Stimulated activated CD8-positive, alpha-beta memory T cell treated with anti-CD3 and anti-CD28 coated beads, Interleukin-15, amount 100 ng/mL, for 24 hours (primary cell): ENCODE measurements around the gene CTNNA2.

Experiments
- DNase-seq: peaks from one replicate; pipeline ENCODE4 v3.0.0-alpha.2; 2020; ENCODE audit warnings: low read depth

The CTNNA2 gene

DNA sequence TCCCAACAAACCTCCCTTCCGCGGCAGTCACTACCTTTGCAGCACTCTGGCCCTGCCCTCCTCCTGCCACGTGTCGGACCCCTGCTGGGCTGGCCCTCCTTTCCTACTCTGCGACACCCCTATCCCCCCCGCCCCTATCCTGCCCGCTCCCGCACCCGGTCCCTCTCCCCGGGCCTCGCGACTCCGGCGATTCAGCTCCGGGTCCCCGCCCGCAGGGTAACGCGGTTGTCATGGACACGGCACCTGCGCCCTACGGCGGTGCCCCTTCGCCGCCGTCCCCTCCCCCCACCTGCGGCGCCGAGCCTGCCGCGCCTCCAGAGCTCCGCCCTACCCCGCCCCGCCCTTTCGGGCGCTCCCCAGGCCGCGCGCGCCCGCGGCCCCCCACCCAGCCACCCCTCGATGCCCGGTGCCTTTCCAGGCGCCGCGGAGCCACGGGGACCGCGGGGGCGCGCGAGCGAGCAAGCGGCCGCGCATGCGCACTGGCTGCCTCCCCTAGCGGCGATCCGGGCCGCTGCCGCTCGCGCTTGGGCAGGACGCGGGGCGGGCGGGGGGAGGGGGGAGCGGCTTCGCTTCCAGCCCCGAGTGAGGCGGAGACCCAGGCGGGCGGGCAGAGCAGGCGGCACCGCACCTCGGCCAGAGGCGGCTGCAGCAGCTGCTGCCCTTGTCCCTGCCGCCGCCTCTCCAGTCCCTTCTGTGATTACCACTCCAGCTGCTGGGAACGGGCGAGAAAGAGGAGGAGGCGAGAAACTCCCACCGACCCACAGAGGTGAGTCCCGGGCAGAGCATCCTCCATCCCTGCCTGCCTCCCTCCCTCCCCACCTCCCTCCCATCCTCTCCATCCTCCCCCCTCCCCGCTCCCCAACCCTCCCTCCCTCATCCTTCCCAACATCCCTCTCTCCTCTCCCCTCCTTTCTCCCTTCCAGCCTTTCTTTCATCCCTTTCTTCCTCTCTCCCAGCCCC, at the start of gene CTNNA2:
Gene CTNNA2, plus strand, starts transcription at position 610 of the 960 bp plus-strand sequence.
- DNase-seq = no peak

DNA sequence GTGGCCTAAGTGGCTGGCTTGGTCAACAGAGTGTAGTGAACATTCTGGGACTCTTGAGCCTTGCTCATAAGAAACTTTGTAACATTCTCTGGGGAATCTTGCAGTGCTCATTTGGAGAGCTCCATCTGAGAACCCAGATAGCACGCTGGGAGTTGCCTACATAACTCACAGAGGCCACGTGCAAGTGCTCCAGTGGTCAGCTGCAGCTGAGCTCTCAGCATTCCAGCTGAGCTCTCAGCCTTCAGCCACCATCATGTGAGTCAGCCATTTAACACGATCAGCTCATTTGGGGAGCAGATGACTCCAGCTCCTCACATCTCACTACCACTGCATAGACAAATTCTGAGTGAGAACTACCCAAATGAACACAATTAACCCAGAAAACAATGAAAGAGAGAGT, 25.5 kb upstream of the CTNNA2 start:
- no peak for DNase-seq

DNA sequence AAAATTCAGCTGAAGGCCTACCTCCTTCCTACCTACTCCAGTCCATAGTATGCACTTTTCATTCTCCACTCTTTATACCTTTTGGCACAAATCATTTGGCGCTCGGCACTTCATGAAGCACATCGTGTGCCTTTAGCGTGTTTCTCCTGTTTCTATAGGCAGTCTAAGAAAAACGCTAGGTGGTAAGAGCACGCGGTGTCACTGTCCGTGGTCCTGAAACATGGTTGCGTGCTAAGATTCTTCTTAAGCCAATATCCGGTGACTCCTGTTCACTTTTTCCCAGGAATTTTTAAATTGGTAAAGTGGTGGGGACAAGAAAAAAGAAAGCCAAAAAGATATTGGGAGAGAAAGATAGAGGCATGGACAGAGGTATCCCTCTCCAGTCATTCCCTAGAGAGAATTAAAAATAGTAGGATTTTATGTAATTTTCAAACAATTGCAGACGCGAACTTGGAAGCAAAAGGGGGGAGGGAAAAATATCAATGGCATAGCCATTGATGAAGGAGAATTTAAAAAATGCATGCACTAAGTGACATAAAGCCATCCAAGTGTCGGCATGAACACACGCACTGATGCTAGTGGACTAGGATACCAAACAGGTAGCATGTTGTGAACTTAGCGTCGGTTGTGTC, 1.4 kb upstream of the CTNNA2 start:
- no peak for DNase-seq

DNA sequence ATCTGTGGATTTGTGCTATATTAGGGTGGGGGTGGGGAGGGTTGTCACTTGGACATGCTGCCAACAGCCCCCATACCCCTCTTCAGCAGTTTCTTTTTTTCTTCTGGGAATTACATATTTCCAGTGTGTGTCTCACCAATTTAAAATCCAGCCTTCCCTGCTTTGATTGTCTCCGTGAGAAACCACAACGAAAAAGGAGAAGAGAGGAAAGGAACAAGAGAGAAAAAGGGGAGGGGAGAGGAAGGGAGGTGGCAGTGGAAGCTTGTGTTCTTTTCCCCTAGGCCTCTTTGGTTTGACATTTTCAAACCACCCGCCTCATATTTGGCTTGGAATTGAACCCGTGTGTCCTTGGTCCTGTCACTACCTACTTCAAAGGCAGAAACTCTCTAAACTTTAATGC, 860 bp downstream of the CTNNA2 start:
- DNase-seq = no peak

DNA sequence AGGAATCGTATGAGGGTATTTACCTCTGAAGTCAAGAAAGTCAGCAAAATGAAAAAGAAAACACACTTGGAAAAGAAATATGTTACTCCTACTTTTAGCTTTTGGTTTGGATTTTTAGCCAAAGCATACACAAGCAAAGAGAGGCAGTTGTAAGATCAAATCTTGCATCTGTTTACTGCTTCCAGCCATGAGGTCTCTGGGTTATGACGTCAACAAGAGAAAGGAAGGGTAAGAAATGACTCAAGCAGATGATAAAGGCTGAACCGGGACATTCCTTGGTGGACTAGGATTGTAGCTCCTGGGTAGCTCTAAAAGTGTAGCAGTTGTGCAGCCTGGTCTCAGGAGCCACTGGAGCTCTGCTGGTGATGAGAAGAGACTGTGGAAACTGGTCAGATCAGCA, 16.8 kb downstream of the CTNNA2 start:
- no peak for DNase-seq

DNA sequence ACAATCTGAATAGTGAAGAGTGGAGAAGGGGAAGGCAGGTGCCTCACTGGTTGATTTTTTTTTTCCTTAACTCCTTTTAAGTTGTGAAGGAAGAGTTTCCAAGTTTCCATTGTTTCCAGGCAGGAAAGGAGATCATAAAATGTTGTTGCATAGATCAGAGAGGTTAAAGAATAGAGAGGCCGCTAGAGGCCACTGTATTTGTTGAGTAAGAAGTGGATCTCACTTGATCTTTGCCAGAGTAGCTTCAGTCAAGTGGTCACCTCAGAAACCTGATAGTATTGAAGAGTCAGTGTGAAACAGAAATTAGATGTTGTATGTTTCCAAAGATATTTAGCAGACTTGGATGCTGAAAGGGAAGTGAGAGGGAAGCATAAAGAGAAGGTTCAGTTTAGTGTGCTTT, 17.6 kb downstream of the CTNNA2 start:
- no peak for DNase-seq

DNA sequence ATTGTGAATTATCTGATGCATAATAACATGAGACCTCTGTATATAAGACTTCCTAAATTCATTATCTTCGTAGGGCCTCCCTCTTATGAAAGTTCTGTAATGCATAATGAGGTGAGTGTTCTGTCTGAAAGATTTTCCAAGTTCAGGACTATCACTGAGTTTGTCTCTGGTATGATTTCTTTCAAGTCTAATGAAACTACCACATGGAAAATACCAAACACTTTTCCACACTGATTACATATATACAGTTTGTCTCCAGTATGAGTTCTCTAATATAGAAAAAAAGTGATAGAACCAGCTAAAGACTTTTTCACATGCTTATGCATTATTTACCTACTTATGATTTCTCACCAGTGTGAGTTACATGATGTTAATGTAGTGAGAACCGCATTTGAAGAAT, 34.7 kb downstream of the CTNNA2 start:
- no peak for DNase-seq

DNA sequence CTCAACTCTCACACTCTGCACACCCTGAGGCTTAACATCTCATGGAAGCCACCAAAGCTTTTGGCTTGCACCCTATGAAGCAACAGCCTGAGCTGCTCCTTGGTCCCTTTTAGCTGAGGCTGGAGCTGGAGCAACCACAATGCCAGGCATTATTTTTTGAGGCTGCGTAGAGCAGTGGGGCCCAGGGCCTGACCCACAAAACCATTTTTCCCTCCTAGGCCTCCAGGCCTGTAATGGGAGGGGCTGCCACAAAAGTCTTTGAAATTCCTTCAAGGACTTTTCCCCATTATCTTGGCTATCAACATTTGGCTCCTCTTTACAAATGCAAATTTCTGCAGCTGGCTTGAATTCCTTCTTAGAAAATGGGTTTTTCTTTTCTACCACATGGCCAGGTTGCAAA, 39.8 kb downstream of the CTNNA2 start:
- no peak for DNase-seq

DNA sequence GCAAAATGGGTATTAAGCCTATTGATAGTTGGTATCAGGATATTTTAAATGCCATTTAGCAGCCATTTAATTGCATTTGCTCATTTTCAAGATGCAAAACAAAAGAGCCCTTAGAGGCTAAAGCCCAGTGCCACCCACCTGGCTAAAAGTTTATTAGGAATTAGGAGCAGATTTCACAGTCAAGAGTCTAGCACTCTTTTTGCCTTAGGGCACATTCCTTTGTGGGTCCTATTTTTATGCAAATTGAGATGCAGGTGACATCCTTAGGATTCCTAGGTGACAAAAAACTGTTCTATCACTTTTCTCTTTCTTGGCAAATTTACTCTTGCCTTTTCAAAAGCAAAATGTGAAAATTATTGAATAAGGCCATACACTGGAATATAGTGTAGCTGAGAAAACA, 42.0 kb downstream of the CTNNA2 start:
- no peak for DNase-seq

DNA sequence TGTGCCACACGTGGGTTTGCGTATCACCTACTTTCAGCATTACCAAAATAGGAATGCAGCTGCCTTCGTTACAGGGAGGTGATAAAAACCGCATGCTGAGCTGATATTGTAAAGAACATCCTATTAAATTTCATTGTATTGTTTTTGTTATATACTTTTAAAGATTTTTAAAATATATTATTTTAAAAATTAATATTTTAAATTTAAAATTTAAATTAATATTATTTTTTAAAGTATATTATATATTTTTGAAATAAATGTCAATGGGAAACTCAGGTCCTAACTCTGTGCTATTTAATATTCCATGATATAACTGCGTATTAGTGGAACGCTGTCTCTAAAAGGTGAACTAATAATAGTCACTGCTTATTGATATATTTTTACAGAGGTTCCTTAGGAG, 51.2 kb downstream of the CTNNA2 start:
- no peak for DNase-seq

DNA sequence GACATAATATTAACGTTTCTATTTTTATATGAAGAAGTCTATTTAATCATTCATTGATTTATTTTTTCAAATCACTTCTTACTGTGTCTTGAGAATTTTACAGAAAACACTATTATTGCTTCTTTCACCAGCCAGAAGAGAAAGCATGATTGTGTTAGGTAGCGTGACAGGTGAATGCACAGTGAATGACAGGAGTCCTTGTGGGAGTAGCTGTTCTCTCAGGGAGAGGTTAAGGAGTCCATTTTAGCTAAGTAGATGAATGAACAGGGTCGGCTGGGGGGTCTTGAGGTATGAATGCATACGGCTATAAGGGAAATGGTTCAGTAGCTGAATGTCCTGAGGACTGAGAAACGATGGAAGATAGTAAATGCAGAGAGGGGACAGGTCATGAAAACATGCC, 56.2 kb downstream of the CTNNA2 start:
- no peak for DNase-seq

DNA sequence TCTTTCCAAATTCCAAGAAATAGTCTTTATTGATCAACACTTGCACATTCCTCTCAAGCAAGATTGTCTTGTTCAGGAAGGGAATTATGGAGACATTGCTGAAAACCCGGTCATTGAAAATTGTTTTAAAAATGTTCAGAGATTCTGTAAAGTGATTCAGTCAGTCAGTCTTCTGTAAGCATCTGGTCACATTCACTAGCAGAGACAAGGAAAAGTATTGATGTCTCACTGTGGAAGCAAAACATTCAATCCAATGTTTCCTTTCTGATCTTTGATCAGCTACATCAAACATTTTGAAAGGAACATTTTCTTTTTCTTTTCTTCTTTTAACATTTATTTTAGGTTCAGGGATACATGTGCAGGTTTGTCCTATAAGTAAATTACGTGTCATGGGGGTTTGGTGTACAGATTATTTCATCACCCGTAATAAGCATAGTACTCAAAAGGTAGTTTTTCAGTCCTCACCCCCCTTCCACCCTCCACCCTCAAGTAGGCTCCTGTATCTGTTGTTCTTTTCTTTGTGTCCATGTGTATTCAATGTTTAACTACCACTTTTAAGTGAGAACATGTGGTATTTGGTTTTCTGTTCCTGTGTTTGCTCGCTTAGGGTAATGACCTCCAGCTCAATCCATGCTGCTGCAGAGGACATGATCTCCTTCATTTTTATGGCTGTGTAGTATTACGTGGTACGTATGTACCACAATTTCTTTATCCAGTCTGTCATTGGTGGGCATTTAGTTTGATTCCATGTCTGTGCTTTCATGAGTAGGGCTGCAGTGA, 61.2 kb downstream of the CTNNA2 start:
- DNase-seq = no peak

DNA sequence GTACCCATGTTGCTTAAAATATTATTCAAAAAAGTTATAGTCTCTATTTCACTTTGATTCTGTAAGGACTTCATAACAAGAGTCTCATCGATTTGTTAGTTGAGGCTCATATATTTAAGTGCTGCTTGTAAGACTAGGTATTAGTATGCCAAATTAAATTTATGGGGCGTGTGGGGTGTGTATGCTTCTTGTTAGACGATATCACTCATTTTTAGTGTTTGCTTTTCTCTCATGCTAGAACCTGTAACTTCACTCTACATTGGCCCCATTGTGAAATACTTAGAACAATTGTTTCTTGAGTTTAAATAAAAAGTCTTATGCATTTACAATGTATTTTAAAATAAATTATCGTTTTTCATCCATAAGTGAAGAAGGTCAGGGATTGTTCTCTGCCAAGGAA, 63.6 kb downstream of the CTNNA2 start:
- DNase-seq = no peak

DNA sequence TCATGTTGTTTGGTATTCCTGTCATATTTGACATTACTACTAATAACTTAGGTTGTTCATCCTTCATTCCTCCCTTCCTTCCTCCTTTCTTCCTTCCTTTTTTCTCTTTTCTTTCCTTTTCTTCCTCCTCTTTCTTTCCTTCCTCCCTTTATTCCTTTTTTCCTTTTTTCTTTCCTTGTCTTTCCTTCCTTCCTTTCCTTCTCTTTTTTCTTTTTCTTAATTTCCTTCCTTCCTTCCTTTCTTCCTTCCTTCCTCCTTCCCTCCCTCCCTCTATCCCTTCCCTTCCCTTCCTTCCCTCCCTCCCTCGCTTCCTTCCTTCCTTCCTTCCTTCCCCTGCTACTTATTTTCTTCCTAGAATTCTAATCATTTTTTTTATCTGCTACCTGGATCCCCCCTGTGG, 66.1 kb downstream of the CTNNA2 start:
- no peak for DNase-seq

DNA sequence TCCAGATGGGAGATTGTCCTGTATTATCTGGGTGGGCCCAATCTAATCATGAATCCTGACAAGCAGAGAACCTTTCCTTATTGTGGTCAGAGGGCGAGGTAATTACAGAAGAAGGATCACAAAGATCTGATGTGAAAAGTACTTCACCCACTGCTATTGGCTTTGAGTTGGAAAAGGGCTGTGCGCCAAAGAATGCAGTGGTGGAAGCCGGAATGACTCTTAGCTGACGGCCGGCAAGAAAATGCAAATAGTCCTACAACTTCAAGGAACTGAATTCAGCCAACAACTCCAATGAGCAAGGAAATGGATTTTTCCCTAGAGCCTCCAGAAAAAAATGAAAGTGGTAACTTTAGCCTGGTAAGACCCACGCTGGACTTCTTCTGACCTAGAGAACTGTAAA, 67.3 kb downstream of the CTNNA2 start:
- DNase-seq = no peak

DNA sequence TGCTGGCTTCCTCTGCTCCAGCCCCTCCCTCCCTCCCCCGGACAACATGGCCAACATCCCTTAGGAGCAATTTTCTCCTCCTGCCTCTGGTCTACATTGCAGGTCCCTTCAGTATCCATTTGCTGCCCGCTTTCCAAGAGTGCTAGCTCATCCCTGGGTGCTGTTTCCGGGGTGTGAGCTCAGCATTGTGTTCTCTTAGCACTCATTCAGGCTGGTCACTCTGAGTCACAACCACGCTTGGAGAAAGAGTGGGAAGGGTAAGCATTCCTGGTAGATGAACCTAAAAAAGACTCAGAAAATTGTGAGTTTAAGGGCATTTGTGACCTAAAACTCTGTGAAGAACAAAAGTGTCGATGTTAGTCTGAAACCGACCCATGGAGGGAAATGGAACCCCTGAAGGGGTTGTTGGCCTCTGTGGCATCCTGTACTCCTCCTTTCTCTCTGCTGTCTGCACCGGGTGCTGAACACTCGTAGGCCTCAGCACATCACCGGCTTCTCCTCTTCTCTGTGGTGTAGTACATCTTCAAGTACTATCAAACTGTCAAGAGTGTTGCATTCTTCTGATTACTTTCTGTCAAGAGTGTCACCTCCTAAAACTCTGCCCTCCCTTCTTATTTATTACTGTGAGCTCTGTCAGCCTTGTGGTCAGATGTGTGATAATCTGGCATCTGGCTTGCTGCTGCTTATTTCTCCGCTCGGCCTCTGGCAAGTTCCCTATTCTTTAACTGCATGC, 73.0 kb downstream of the CTNNA2 start:
- DNase-seq = no peak

DNA sequence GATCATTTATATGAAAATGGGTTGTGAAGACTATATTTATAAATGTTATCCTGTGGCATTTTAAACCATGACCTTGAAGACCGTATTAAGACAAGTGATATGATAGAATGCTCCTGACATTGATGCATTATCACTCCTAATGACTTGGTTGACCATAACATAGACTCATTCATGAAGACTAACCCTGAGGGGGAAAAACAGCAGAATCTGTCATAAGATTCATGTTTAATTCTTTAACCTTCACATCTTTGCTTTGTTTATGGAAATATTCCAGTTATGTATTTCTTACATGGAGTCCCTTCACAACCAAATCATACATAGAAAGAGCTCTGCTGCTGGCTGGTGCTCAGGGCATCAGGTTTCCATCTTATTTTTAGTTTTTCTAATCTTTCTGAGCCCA, 78.4 kb downstream of the CTNNA2 start:
- no peak for DNase-seq

DNA sequence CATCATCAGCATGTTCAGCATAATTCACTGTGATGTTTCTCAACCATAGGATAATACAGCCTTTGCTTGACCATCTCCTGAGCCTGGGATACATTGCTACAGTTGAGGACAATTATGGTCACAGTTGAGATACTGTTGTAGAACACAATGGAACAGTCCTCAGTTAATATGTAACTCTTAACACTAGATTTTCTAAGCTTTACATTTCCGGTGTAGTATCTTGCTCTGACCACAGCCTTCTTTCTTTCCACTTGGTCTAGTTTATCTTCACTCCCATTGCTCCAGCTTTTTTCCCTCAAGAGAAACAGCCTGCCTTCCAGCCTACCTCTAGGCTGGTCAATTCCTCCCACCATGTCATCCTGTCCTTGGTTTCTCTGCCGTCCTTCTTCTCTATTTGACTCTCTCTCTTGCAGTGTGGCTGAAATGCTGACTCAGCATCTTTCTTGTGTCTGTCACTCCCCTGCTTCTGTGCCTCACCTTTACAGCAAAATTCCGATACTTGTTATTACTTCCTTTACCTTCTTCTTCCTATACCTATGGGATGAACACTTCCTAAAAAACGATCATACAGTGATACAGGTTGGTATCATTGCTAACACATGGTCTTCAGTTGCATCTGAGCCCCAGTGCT, 80.5 kb downstream of the CTNNA2 start:
- no peak for DNase-seq

DNA sequence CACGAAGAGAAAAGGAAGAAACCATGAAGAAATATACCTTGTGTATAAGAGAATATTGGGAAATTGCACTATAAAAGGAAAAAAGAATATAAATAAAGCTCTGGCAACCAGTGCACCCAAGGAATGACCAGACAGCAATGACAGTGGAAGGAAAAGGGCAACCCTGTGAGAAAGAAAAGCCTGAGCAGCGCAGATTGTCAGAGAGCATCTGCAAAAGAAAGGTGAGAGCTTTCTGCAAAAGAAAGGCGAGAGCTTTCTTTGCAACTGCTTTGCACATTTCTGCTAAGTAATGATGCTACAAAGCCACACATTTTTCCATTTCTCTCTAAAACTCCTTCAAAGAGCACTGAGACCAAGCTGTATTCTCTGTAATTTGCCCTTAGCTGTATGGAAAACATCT, 83.6 kb downstream of the CTNNA2 start:
- no peak for DNase-seq

DNA sequence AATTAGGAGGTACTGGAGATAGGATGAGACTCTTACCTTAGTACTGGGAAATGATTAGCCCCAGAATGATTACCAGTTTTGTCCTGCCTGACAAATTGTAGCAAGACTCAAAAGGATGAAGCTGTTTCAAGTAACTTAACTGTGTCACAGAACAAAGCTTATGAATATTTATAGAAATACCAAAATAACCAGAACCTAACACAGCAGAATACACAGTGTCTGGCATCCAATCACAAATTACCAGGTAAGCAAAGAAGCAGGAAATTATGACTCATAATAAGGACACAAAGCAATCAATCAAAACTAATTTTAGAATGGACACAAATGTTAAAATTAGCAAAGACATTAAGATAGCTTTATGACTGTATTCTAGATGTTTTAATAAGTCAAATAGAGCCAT, 91.9 kb downstream of the CTNNA2 start:
- no peak for DNase-seq

DNA sequence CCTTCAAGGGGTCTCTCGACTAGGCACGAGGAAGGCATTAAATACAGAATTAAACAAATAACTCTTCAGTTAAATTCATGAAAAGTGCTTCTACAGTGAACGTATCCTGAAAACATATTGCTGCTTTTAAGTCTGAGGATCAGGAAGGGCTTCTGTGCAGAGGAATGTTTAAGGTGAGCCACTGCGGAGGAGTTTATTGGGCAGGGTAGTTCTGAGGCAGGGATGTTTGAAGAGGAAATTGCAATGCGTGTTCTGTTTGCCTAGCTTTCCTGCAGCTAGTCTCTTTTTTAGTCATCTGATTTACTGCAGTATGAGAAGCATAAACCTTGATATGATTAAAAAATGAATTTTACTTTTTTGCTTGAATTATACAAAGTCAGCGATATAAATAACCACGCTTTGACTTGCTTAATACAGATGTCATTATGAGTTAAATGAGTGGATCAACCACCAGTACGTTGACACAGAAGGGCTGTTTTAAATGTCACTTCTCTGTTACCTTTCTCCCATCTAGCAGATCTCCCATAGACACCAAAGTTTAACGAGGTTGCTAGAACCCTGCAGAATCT, 98.7 kb downstream of the CTNNA2 start:
- DNase-seq = no peak
